ENCODE data around the gene TRIM42. TPM values are rescaled to one million over a fixed set of nuclear protein-coding genes. Genes with fewer than 3 reads are reported as not detected.
A peak's percentile ranks its signal among the peaks of the same experiment; 100 is the strongest.

TRIM42 gene
- total RNA-seq, 8 experiments from 2014 or later: 0.07 to 0.28 (median 0.14) TPM; not detected in 3

GRCh38 chr3:140717921-140718320 lies 40.1 kb downstream of the TRIM42 start:
- peaks cover 2 to 4% of the 10 kb centered on the region in 2 donors for H3K4me1 ChIP-seq (replicated peaks in 1 of 2)
- in situ Hi-C loops (cut with MboI; ENCODE audit: low pct_unique_long_range_greater_than_20kb in 2 of 9, low sequenced_read_pairs in 9 of 9, unreplicated experiment in 9 of 9): no loop called here
- H3K4me3 ChIP-seq: no peak overlapping the region
- no peak overlapping the region for H3K27ac ChIP-seq
- ATAC-seq (replicated peaks in 6 of 8): no peak
- WGBS, 10 experiments: 5 to 100% (median 73%) methylated on average over 1 to 3 of the region's 3 CpGs; no CpG with 5 or more reads in 5 of the 10 experiments

GRCh38 chr3:140719841-140720614 lies 42.2 kb downstream of the TRIM42 start:
- peak in 2 of 8 experiments; percentile 75 to 79 for ATAC-seq (replicated peaks in 6 of 8)

GRCh38 chr3:140723576-140723975 lies 45.7 kb downstream of the TRIM42 start:
- no peak for ATAC-seq (replicated peaks in 6 of 8)
- Histone ChIP-seq H3K4me1 (replicated peaks in 1 of 2) (peaks cover 0 to 2% of the 10 kb centered on the region in 2 donors), H3K4me3 (no peak overlapping the region), H3K27ac (no peak overlapping the region)
- 0 to 93% (median 30%) methylated on average over 1 to 2 of the region's 3 CpGs; no CpG with 5 or more reads in 6 of the 10 experiments for WGBS, 10 experiments
- in situ Hi-C loops (cut with MboI; ENCODE audit: low pct_unique_long_range_greater_than_20kb in 2 of 9, low sequenced_read_pairs in 9 of 9, unreplicated experiment in 9 of 9): no loop called here

More at GRCh38 chr3:140719841-140720614, 42.2 kb downstream of the TRIM42 start:
- peaks cover 2 to 3% of the 10 kb centered on the region in 2 donors for H3K4me1 ChIP-seq (replicated peaks in 1 of 2)
- H3K27ac ChIP-seq: no peak overlapping the region
- 0 to 100% (median 86%) methylated on average over 1 to 5 of the region's 5 CpGs; no CpG with 5 or more reads in 2 of the 10 experiments for WGBS, 10 experiments
- in situ Hi-C loops (cut with MboI; ENCODE audit: low pct_unique_long_range_greater_than_20kb in 2 of 9, low sequenced_read_pairs in 9 of 9, unreplicated experiment in 9 of 9): no loop called here
- no peak overlapping the region for H3K4me3 ChIP-seq

GRCh38 chr3:140724856-140725812 lies 47.3 kb downstream of the TRIM42 start:
- ATAC-seq (replicated peaks in 6 of 8): no peak
- 0 to 93% (median 77%) methylated on average over 1 to 3 of the region's 4 CpGs; no CpG with 5 or more reads in 3 of the 10 experiments for WGBS, 10 experiments
- in situ Hi-C loops (cut with MboI; ENCODE audit: low pct_unique_long_range_greater_than_20kb in 2 of 9, low sequenced_read_pairs in 9 of 9, unreplicated experiment in 9 of 9): no loop called here
- H3K4me3 ChIP-seq: no peak overlapping the region
- H3K4me1 ChIP-seq (replicated peaks in 1 of 2): peaks cover 0 to 1% of the 10 kb centered on the region in 2 donors
- no peak overlapping the region for H3K27ac ChIP-seq

- Histone ChIP-seq H3K4me3 (no peak overlapping the region), H3K27ac (no peak overlapping the region), H3K4me1 (replicated peaks in 1 of 2) (no peaks in the 10 kb centered on the region)
- WGBS, 10 experiments: 67 to 86% (median 71%) methylated on average over 1 of the region's 1 CpG; no CpG with 5 or more reads in 7 of the 10 experiments
- in situ Hi-C loops (cut with MboI; ENCODE audit: low pct_unique_long_range_greater_than_20kb in 2 of 9, low sequenced_read_pairs in 9 of 9, unreplicated experiment in 9 of 9): no loop called here
- peak in 2 of 8 experiments; percentile 22 to 24 for ATAC-seq (replicated peaks in 6 of 8)
Measured at GRCh38 chr3:140726066-140726465, 48.2 kb downstream of the TRIM42 start.

- H3K4me3 ChIP-seq: no peak overlapping the region
- H3K27ac ChIP-seq: no peak overlapping the region
- in situ Hi-C loops (cut with MboI; ENCODE audit: low pct_unique_long_range_greater_than_20kb in 2 of 9, low sequenced_read_pairs in 9 of 9, unreplicated experiment in 9 of 9): no loop called here
- no peaks in the 10 kb centered on the region for H3K4me1 ChIP-seq (replicated peaks in 1 of 2)
- ATAC-seq (replicated peaks in 6 of 8): no peak
- WGBS, 10 experiments: 0 to 100% (median 58%) methylated on average over 1 to 4 of the region's 4 CpGs; no CpG with 5 or more reads in 1 of the 10 experiments
Measured at GRCh38 chr3:140727886-140728285, 50.0 kb downstream of the TRIM42 start.

GRCh38 chr3:140731440-140732119 lies 53.7 kb downstream of the TRIM42 start:
- Histone ChIP-seq H3K4me1 (replicated peaks in 1 of 2) (no peaks in the 10 kb centered on the region), H3K27ac (no peak overlapping the region), H3K4me3 (no peak overlapping the region)
- no peak for ATAC-seq (replicated peaks in 6 of 8)
- in situ Hi-C loops (cut with MboI; ENCODE audit: low pct_unique_long_range_greater_than_20kb in 2 of 9, low sequenced_read_pairs in 9 of 9, unreplicated experiment in 9 of 9): no loop called here
- WGBS, 10 experiments: 40 to 100% (median 82%) methylated on average over 1 to 6 of the region's 6 CpGs; no CpG with 5 or more reads in 1 of the 10 experiments

- H3K27ac ChIP-seq: no peak overlapping the region
- no peak for ATAC-seq (replicated peaks in 6 of 8)
- no peak overlapping the region for H3K4me3 ChIP-seq
- 0 to 92% (median 60%) methylated on average over 1 to 3 of the region's 3 CpGs for WGBS, 10 experiments
- H3K4me1 ChIP-seq (replicated peaks in 1 of 2): no peaks in the 10 kb centered on the region
- in situ Hi-C loops (cut with MboI; ENCODE audit: low pct_unique_long_range_greater_than_20kb in 2 of 9, low sequenced_read_pairs in 9 of 9, unreplicated experiment in 9 of 9): no loop called here
Measured at GRCh38 chr3:140733623-140734022, 55.8 kb downstream of the TRIM42 start.

- Histone ChIP-seq H3K4me1 (replicated peaks in 1 of 2) (no peaks in the 10 kb centered on the region), H3K4me3 (no peak overlapping the region), H3K27ac (no peak overlapping the region)
- peak in 5 of 8 experiments; percentile 20 to 81 (median 72) for ATAC-seq (replicated peaks in 6 of 8)
- in situ Hi-C loops (cut with MboI; ENCODE audit: low pct_unique_long_range_greater_than_20kb in 2 of 9, low sequenced_read_pairs in 9 of 9, unreplicated experiment in 9 of 9): no loop called here
- WGBS, 10 experiments: 0 to 80% (median 36%) methylated on average over 1 to 5 of the region's 5 CpGs; no CpG with 5 or more reads in 1 of the 10 experiments
Measured at GRCh38 chr3:140736863-140737460, 59.1 kb downstream of the TRIM42 start.

GRCh38 chr3:140742116-140742515 lies 64.3 kb downstream of the TRIM42 start:
- Histone ChIP-seq H3K4me1 (replicated peaks in 1 of 2) (no peaks in the 10 kb centered on the region), H3K4me3 (no peak overlapping the region), H3K27ac (no peak overlapping the region)
- 48 to 100% (median 71%) methylated on average over 1 to 2 of the region's 2 CpGs; no CpG with 5 or more reads in 5 of the 10 experiments for WGBS, 10 experiments
- peak in 1 of 8 experiments; percentile 27 for ATAC-seq (replicated peaks in 6 of 8)
- in situ Hi-C loops (cut with MboI; ENCODE audit: low pct_unique_long_range_greater_than_20kb in 2 of 9, low sequenced_read_pairs in 9 of 9, unreplicated experiment in 9 of 9): no loop called here

GRCh38 chr3:140748171-140748570 lies 70.3 kb downstream of the TRIM42 start:
- WGBS, 10 experiments: 0 to 86% (median 69%) methylated on average over 1 to 2 of the region's 3 CpGs; no CpG with 5 or more reads in 6 of the 10 experiments
- H3K27ac ChIP-seq: no peak overlapping the region

GRCh38 chr3:140748903-140749302 lies 71.0 kb downstream of the TRIM42 start:
- no peak for ATAC-seq (replicated peaks in 6 of 8)
- whole genome bisulfite sequencing, 10 experiments: 29 to 100% (median 88%) methylated on average over 1 of the region's 1 CpG; no CpG with 5 or more reads in 5 of the 10 experiments

More at GRCh38 chr3:140748171-140748570, 70.3 kb downstream of the TRIM42 start:
- no peak for ATAC-seq (replicated peaks in 6 of 8)
- Histone ChIP-seq H3K4me3 (no peak overlapping the region), H3K4me1 (replicated peaks in 1 of 2) (no peaks in the 10 kb centered on the region)
- in situ Hi-C loops (cut with MboI; ENCODE audit: low pct_unique_long_range_greater_than_20kb in 2 of 9, low sequenced_read_pairs in 9 of 9, unreplicated experiment in 9 of 9): no loop called here

More at GRCh38 chr3:140748903-140749302, 71.0 kb downstream of the TRIM42 start:
- in situ Hi-C loops (cut with MboI; ENCODE audit: low pct_unique_long_range_greater_than_20kb in 2 of 9, low sequenced_read_pairs in 9 of 9, unreplicated experiment in 9 of 9): no loop called here
- no peaks in the 10 kb centered on the region for H3K4me1 ChIP-seq (replicated peaks in 1 of 2)
- H3K27ac ChIP-seq: no peak overlapping the region
- H3K4me3 ChIP-seq: no peak overlapping the region

All from motor neuron (in vitro differentiated cells).